KMS-11 (cell line): ENCODE measurements around the gene DMD.

Experiments
- H2AFZ ChIP-seq: fragments of 200-600 bp; sonication (generic); 2 replicates; pipeline ENCODE4 v1.6.1; 2016; ENCODE audit warnings: antibody characterized with exemption, mixed run types, low read depth
- H3K27ac ChIP-seq: fragments of 200-600 bp; sonication (generic); 2 replicates; pipeline ENCODE4 v1.6.1; 2016; ENCODE audit warnings: mild to moderate bottlenecking, mixed run types
- H3K27me3 ChIP-seq: fragments of 200-600 bp; sonication (generic); 2 replicates; pipeline ENCODE4 v1.6.1; 2017; ENCODE audit warnings: mild to moderate bottlenecking, low read depth, mixed run types, moderate library complexity; ENCODE audit not compliant: insufficient read depth
- H3K36me3 ChIP-seq: fragments of 200-600 bp; sonication (generic); 2 replicates; pipeline ENCODE4 v1.6.1; 2017; ENCODE audit warnings: mild to moderate bottlenecking, mixed run types; ENCODE audit not compliant: insufficient read depth
- H3K4me1 ChIP-seq: fragments of 200-600 bp; sonication (generic); 2 replicates; pipeline ENCODE4 v1.6.1; 2016; ENCODE audit warnings: mild to moderate bottlenecking, low read depth, mixed run types; ENCODE audit not compliant: poor library complexity, severe bottlenecking
- H3K4me2 ChIP-seq: fragments of 200-600 bp; sonication (generic); 2 replicates; pipeline ENCODE4 v1.7.0; 2016; ENCODE audit warnings: mild to moderate bottlenecking, mixed run types
- H3K4me3 ChIP-seq: fragments of 200-600 bp; sonication (generic); IDR thresholded peaks from 2 replicates; pipeline ENCODE4 v1.6.1; 2017; ENCODE audit warnings: low read depth, low read length, mixed read lengths; ENCODE audit not compliant: insufficient read depth
- H3K79me2 ChIP-seq: fragments of 200-600 bp; sonication (generic); 2 replicates; pipeline ENCODE4 v1.6.1; 2016; ENCODE audit warnings: low read depth, mixed run types; ENCODE audit not compliant: insufficient read depth
- H3K9ac ChIP-seq: fragments of 200-600 bp; sonication (generic); 2 replicates; pipeline ENCODE4 v1.6.1; 2016; ENCODE audit warnings: mild to moderate bottlenecking, mixed run types
- H4K20me1 ChIP-seq: fragments of 200-600 bp; sonication (generic); 2 replicates; pipeline ENCODE4 v1.6.1; 2016; ENCODE audit warnings: mild to moderate bottlenecking, mixed run types; ENCODE audit not compliant: insufficient read depth
- TF ChIP-seq, protein P1 (sequence below): fragments of 200-600 bp; sonication (generic); conservative IDR thresholded peaks from 2 replicates; pipeline ENCODE4 v1.6.1; 2017; ENCODE audit warnings: low read depth, mild to moderate bottlenecking, antibody characterized with exemption, low read length, moderate library complexity, mixed read lengths

Gene DMD

DNA sequence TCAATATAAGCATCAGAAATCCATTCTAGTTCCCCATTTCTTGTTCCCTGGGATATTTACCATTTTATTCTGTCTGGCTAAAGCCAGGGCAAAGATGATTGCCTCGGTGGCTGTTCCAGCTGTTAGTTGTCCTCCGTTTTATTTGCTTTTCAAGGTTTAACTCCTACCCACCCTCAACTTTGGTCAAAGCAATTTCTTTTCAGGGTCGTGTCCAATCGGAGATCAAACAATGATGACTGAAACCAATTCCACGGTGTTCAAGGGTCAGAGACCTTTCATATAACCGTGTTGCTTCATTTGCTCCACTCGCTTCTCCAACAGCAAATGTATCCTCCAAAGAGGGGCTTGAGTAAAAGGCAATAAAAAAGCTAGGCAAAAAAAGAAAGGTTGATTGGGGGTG, 1946.0 kb downstream of the DMD start:
- Histone ChIP-seq H3K9ac (no peak overlapping the region), H2AFZ (no peak overlapping the region), H4K20me1 (no peaks in the 10 kb centered on the region), H3K4me3 (no peak overlapping the region), H3K27me3 (no peaks in the 10 kb centered on the region), H3K79me2 (peaks cover 7% of the 10 kb centered on the region; the same call in 1 of the 2 replicates), H3K4me1 (peaks cover 19% of the 10 kb centered on the region), H3K27ac (no peak overlapping the region), H3K4me2 (no peak overlapping the region), H3K36me3 (no peaks in the 10 kb centered on the region)
- TF ChIP-seq, protein P1, sequence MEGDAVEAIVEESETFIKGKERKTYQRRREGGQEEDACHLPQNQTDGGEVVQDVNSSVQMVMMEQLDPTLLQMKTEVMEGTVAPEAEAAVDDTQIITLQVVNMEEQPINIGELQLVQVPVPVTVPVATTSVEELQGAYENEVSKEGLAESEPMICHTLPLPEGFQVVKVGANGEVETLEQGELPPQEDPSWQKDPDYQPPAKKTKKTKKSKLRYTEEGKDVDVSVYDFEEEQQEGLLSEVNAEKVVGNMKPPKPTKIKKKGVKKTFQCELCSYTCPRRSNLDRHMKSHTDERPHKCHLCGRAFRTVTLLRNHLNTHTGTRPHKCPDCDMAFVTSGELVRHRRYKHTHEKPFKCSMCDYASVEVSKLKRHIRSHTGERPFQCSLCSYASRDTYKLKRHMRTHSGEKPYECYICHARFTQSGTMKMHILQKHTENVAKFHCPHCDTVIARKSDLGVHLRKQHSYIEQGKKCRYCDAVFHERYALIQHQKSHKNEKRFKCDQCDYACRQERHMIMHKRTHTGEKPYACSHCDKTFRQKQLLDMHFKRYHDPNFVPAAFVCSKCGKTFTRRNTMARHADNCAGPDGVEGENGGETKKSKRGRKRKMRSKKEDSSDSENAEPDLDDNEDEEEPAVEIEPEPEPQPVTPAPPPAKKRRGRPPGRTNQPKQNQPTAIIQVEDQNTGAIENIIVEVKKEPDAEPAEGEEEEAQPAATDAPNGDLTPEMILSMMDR, result no peak

DNA sequence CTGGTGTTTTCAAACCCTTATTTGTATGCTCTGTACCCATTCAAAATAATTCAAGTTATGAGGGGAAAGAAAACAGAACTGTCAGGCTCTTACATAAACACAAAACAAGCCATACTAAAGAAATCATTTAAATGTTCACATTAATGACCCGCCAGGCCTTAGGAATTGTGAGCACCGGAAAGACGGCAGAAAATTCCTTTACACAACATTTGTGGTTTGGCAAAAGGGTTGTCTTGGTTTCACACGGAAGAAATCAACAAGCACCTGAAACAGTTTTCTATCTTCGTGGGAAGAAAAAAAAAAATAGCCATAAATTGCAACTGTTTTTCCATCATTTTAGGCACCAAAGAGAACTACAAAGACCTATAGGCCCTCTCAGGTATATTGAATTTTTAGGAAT, 1951.0 kb downstream of the DMD start:
- no peak overlapping the region for H3K4me3 ChIP-seq
- no peak overlapping the region for H3K9ac ChIP-seq
- no peaks in the 10 kb centered on the region for H3K36me3 ChIP-seq
- no peaks in the 10 kb centered on the region for H4K20me1 ChIP-seq
- no peak overlapping the region for H3K4me2 ChIP-seq
- no peaks in the 10 kb centered on the region for H3K27me3 ChIP-seq
- H3K79me2 ChIP-seq, result peaks cover 6% of the 10 kb centered on the region; the same call in 1 of the 2 replicates
- no peak overlapping the region for H3K27ac ChIP-seq
- H3K4me1 ChIP-seq, result peaks cover 9% of the 10 kb centered on the region
- TF ChIP-seq, protein P1, result no peak
- no peak overlapping the region for H2AFZ ChIP-seq

DNA sequence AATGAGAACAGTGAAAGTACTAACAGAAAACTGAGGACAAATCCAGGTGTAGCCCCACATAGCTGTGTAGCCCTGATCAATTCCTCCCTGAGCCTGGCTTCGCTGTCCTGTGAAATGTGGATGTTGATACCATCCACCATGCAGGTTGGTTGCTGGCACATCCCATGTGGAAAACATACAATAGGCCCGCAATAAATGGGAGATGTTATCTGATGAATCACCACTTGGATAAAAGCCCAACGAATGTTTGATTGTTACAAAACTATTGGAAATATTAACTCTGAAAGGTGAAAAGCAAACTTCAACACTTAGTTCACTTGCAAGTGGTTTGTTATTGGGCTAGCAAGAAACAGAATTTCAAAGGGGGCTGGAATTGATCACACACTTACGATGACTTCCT, 1953.2 kb downstream of the DMD start:
- Histone ChIP-seq H3K9ac (no peak overlapping the region), H3K27ac (no peak overlapping the region), H3K4me3 (no peak overlapping the region), H3K36me3 (no peaks in the 10 kb centered on the region), H3K4me1 (no peaks in the 10 kb centered on the region), H2AFZ (no peak overlapping the region), H3K4me2 (no peak overlapping the region), H4K20me1 (no peaks in the 10 kb centered on the region), H3K27me3 (no peaks in the 10 kb centered on the region), H3K79me2 (no peaks in the 10 kb centered on the region)
- TF ChIP-seq, protein P1, result no peak

GRCh38 chrX:31255310-31256033, 1955.9 kb downstream of the DMD start:
- H3K36me3 ChIP-seq, result no peaks in the 10 kb centered on the region
- H3K79me2 ChIP-seq, result no peaks in the 10 kb centered on the region
- H3K27me3 ChIP-seq, result no peaks in the 10 kb centered on the region
- H3K9ac ChIP-seq, result no peak overlapping the region
- TF ChIP-seq, protein P1, result no peak
- H3K4me1 ChIP-seq, result no peaks in the 10 kb centered on the region
- H3K27ac ChIP-seq, result no peak overlapping the region
- H4K20me1 ChIP-seq, result no peaks in the 10 kb centered on the region
- no peak overlapping the region for H3K4me3 ChIP-seq
- H2AFZ ChIP-seq, result no peak overlapping the region
- H3K4me2 ChIP-seq, result no peak overlapping the region
